Mesodermal cell (in vitro differentiated cells): ENCODE measurements around the gene KIF1A.

ENCODE experiments used
- H3K27ac ChIP-seq: 2 replicates; pipeline ENCODE4 v1.7.0; 2013; ENCODE audit warnings: mild to moderate bottlenecking, low read depth, low read length, moderate library complexity; ENCODE audit not compliant: severe bottlenecking
- H3K36me3 ChIP-seq: 2 replicates; pipeline ENCODE4 v1.7.1; 2013; ENCODE audit warnings: mild to moderate bottlenecking, low read length, moderate library complexity; ENCODE audit not compliant: control insufficient read depth, insufficient read depth
- H3K4me1 ChIP-seq: one replicate; pipeline ENCODE4 v1.7.1; 2013; ENCODE audit warnings: mild to moderate bottlenecking, low read length; ENCODE audit not compliant: insufficient read depth, control insufficient read depth, poor library complexity, severe bottlenecking
- H3K4me3 ChIP-seq: 2 replicates; pipeline ENCODE4 v1.7.0; 2013; ENCODE audit warnings: low read length, control low read depth, mild to moderate bottlenecking; ENCODE audit not compliant: insufficient read depth, poor library complexity, severe bottlenecking; ENCODE audit errors: extremely low read depth
- H3K9me3 ChIP-seq: 2 replicates; pipeline ENCODE4 v1.7.1; 2013; ENCODE audit warnings: mild to moderate bottlenecking, low read length, moderate library complexity; ENCODE audit not compliant: control insufficient read depth
- WGBS, 2 experiments: methylation state at CpG; one replicate each; pipeline ENCODE4 v1.1.5; 2013; ENCODE audit warnings: missing lambda C conversion rate in 2 of 2; ENCODE audit not compliant: insufficient coverage in 2 of 2; 5-methylcytosine and 5-hydroxymethylcytosine counted together

Gene KIF1A

GRCh38 chr2:240810199-240810598, 9.8 kb downstream of the KIF1A start:
- Histone ChIP-seq H3K27ac (no peak overlapping the region), H3K4me1 (no peaks in the 10 kb centered on the region), H3K4me3 (no peak overlapping the region), H3K36me3 (no peaks in the 10 kb centered on the region), H3K9me3 (peaks cover 12% of the 10 kb centered on the region)
- 81 to 89% methylated on average over 3 to 6 of the region's 6 CpGs for WGBS, 2 experiments

DNA sequence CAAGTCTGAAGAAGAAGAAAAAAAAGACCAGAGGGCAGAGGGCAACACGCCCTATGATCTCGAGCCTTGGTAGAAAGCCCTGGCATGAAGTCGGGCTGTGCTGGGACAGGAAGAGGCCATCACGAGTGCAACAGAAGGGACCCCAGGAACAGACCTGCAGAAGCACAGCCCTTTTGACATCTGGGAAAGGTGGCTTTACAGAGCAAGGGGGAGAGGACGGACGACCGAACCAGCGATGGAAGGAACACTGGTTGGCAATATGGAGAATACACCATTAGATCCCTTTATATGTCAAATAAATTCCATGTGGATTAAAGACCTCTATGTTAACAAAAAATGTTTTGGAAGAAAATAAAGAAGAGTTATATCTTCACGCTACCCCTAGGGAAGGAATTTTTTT, 10.7 kb downstream of the KIF1A start:
- H3K27ac ChIP-seq = no peak overlapping the region
- H3K36me3 ChIP-seq = no peaks in the 10 kb centered on the region
- 94 to 100% methylated on average over 5 of the region's 9 CpGs for WGBS, 2 experiments

DNA sequence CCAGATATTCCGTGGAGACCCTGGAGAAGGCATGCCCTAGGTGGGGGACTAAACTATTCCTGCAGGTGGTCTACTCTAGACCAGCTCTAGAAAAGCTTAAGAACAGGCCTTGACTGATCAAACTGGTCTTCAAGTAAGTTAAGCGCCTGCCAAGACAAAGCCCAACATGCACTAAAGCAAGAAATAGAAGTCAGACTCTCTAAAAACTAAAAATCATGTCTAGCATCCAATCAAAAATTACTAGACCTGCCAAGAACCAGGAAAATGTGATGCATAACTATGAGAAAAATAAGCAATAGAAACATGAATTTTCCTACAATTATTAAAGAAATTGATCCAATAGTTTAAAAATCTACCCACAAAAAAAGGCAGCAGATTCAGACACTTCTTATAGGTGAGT, 13.6 kb downstream of the KIF1A start:
- Histone ChIP-seq H3K4me1 (no peaks in the 10 kb centered on the region), H3K27ac (no peak overlapping the region), H3K36me3 (no peaks in the 10 kb centered on the region), H3K9me3 (no peaks in the 10 kb centered on the region), H3K4me3 (no peak overlapping the region)
- WGBS, 2 experiments = 70 to 80% methylated on average over 1 to 2 of the region's 2 CpGs

More for the DNA sequence above, 10.7 kb downstream of the KIF1A start:
- Histone ChIP-seq H3K4me3 (no peak overlapping the region), H3K4me1 (no peaks in the 10 kb centered on the region), H3K9me3 (peaks cover 4% of the 10 kb centered on the region)

GRCh38 chr2:240806006-240806405, 14.0 kb downstream of the KIF1A start:
- H3K4me1 ChIP-seq = no peaks in the 10 kb centered on the region
- H3K27ac ChIP-seq = no peak overlapping the region
- no peaks in the 10 kb centered on the region for H3K9me3 ChIP-seq
- 84 to 88% methylated on average over 4 of the region's 4 CpGs for WGBS, 2 experiments
- no peaks in the 10 kb centered on the region for H3K36me3 ChIP-seq
- H3K4me3 ChIP-seq = no peak overlapping the region

GRCh38 chr2:240803191-240803590, 16.8 kb downstream of the KIF1A start:
- Histone ChIP-seq H3K4me1 (no peaks in the 10 kb centered on the region), H3K36me3 (no peaks in the 10 kb centered on the region), H3K9me3 (no peaks in the 10 kb centered on the region), H3K27ac (no peak overlapping the region), H3K4me3 (no peak overlapping the region)
- 83 to 93% methylated on average over 5 to 8 of the region's 8 CpGs for whole genome bisulfite sequencing, 2 experiments

GRCh38 chr2:240799033-240799820, 20.8 kb downstream of the KIF1A start:
- no peaks in the 10 kb centered on the region for H3K36me3 ChIP-seq
- WGBS, 2 experiments = 86 to 94% methylated on average over 11 to 12 of the region's 14 CpGs
- H3K4me3 ChIP-seq = no peak overlapping the region
- H3K27ac ChIP-seq = no peak overlapping the region
- H3K4me1 ChIP-seq = no peaks in the 10 kb centered on the region
- no peaks in the 10 kb centered on the region for H3K9me3 ChIP-seq

DNA sequence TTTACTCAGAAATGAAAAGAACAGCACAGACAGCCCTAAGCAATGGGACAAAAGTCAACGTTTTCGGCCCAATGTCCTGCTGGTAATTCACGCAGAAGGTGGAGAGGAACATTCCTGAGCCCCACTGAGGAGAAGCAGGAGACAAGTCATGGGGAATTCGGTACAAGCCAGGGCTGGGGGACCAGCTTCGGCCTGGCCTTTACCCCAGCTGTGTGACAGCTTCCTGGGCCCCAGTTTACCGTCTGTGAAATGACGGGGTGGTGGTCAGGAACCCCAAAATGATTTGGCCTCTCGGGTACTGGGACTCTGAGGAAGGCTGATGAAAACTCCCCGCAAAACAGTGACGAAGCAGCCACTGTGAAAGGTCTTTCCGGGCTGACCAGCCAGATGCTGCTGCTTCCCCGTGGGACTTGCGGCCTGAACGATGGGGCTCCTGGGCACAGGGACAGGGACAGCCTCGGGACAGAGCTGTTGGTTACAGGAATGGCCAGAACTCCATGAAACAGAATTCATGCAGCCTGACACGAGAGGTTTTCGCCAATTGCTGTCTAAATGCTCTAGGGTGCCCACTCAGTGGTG, 21.6 kb downstream of the KIF1A start:
- H3K9me3 ChIP-seq = no peaks in the 10 kb centered on the region
- no peak overlapping the region for H3K4me3 ChIP-seq
- H3K36me3 ChIP-seq = no peaks in the 10 kb centered on the region
- no peaks in the 10 kb centered on the region for H3K4me1 ChIP-seq
- WGBS, 2 experiments = 90 to 94% methylated on average over 17 of the region's 17 CpGs
- H3K27ac ChIP-seq = no peak overlapping the region

- H3K27ac ChIP-seq = no peak overlapping the region
Measured at GRCh38 chr2:240797914-240798313, 22.1 kb downstream of the KIF1A start.

GRCh38 chr2:240797500-240797895, 22.5 kb downstream of the KIF1A start:
- 95 to 97% methylated on average over 13 to 14 of the region's 14 CpGs for WGBS, 2 experiments
- Histone ChIP-seq H3K36me3 (no peaks in the 10 kb centered on the region), H3K27ac (no peak overlapping the region), H3K9me3 (no peaks in the 10 kb centered on the region), H3K4me1 (no peaks in the 10 kb centered on the region), H3K4me3 (no peak overlapping the region)

More at GRCh38 chr2:240797914-240798313, 22.1 kb downstream of the KIF1A start:
- H3K36me3 ChIP-seq = no peaks in the 10 kb centered on the region
- H3K4me1 ChIP-seq = no peaks in the 10 kb centered on the region
- WGBS, 2 experiments = 95 to 97% methylated on average over 7 to 12 of the region's 12 CpGs
- H3K9me3 ChIP-seq = no peaks in the 10 kb centered on the region
- H3K4me3 ChIP-seq = no peak overlapping the region

DNA sequence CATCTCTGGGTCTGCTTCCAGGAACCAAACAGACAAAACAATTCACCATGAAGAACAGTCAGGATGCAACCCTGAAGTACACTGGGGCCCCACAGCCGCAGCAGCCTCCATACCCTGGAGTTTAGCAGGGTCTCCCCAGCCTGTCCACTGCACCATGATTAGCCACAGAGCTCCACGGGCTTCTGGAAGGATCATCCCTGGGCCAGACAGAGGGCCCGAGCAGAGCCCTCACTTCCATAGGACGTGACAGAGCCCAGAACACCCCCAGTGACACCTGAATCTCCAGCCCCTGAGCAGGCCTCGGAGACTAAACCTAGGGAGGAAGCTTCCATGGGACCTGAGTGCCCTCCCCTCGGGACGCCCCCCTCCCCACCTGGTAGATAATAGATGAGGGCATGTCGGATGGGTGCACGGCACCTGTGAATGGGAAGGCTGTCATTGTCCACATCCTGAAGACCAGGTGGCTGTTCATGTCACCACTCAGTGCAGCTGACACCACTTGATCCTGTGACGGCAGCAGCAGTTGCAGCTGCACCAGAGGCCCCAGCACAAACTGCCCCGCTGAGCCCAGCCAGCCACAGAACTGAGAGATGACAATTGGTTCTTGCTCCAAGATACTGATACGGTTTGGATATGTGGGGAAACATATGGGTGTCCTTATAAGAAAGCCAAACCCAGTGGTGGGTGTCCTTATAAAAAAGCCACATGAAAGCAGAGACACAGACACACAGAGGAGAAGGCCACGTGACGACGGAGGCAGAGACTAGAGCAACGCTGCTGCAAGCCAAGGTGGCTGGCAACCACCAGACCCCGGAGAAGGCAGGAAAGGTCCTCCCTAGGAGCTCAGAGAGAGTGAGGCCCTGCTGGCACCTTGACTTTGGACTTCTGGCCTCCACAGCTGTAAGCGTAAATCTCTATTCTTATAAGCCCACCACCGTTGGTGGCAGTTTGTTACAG, 23.2 kb downstream of the KIF1A start:
- WGBS, 2 experiments = 92 to 93% methylated on average over 16 to 17 of the region's 19 CpGs
- H3K4me1 ChIP-seq = no peaks in the 10 kb centered on the region

More for the DNA sequence above, 23.2 kb downstream of the KIF1A start:
- Histone ChIP-seq H3K36me3 (no peaks in the 10 kb centered on the region), H3K27ac (no peak overlapping the region), H3K4me3 (no peak overlapping the region), H3K9me3 (no peaks in the 10 kb centered on the region)
